ENCODE results near the gene ICE2.

DNA sequence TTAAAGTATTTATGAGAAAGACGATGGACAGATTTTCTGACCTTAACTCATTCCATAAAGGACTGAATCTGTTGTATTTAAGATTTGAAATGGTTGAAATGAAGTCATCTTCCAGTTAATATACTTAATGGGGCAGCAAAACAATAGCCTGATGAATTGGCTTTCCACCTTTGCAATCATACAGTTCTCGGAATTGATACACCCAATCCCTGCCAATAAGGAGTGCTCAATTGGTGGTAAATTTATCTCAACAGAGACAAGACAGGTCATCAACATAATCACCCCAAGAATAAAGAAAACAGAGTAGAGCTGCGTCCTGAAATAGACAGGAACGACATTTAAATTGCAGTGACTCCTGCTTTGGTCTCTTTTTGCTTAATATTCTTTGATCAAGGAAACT lies 92.3 kb downstream of the ICE2 start:
- TF ChIP-seq EZH2phosphoT487 (IDR thresholded peaks at IDR 0.05; ENCODE audit: low read length): no peak
- TF ChIP-seq, protein P1, sequence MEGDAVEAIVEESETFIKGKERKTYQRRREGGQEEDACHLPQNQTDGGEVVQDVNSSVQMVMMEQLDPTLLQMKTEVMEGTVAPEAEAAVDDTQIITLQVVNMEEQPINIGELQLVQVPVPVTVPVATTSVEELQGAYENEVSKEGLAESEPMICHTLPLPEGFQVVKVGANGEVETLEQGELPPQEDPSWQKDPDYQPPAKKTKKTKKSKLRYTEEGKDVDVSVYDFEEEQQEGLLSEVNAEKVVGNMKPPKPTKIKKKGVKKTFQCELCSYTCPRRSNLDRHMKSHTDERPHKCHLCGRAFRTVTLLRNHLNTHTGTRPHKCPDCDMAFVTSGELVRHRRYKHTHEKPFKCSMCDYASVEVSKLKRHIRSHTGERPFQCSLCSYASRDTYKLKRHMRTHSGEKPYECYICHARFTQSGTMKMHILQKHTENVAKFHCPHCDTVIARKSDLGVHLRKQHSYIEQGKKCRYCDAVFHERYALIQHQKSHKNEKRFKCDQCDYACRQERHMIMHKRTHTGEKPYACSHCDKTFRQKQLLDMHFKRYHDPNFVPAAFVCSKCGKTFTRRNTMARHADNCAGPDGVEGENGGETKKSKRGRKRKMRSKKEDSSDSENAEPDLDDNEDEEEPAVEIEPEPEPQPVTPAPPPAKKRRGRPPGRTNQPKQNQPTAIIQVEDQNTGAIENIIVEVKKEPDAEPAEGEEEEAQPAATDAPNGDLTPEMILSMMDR (IDR thresholded peaks at IDR 0.05; ENCODE audit: low read length): no peak
